Breast epithelium (tissue), 4 donors: ENCODE measurements around the gene PITX3. TPM values are rescaled to one million over a fixed set of nuclear protein-coding genes. Genes with fewer than 3 reads are reported as not detected.

Experiments
- DNase-seq, 2 donors: peaks; one replicate each; pipeline ENCODE4 v3.0.0-alpha.2; 2019; ENCODE audit warnings: low spot score in 2 of 2
- H3K27ac ChIP-seq, 2 donors: fragments of 200-600 bp; sonication (generic) in 1 of 2; one replicate each; pipeline ENCODE4 v1.5.1; 2016 to 2019; ENCODE audit warnings: mild to moderate bottlenecking in 1 of 2
- H3K27me3 ChIP-seq, 2 donors: fragments of 200-600 bp; sonication (generic) in 1 of 2; one replicate each; pipeline versions ENCODE4 v1.5.1 to v1.6.0; 2017 to 2019; ENCODE audit warnings: control low read depth in 1 of 2, mild to moderate bottlenecking in 1 of 2
- H3K36me3 ChIP-seq: fragments of 200-600 bp; one replicate; pipeline ENCODE4 v1.5.1; 2019
- H3K4me1 ChIP-seq, 2 donors: fragments of 200-600 bp; sonication (generic); one replicate each; pipeline ENCODE4 v1.5.1; 2016 to 2019; ENCODE audit warnings: control low read depth in 1 of 2
- H3K4me3 ChIP-seq, 3 donors: fragments of 200-600 bp; sonication (generic); 1 replicate in 2 of 3; 2 replicates in 1 of 3; pipeline ENCODE4 v1.5.1; 2016 to 2019; ENCODE audit warnings: mild to moderate bottlenecking in 3 of 3, moderate library complexity in 2 of 3
- H3K9me3 ChIP-seq, 2 donors: fragments of 200-600 bp; sonication (generic) in 1 of 2; one replicate each; pipeline ENCODE4 v1.5.1; 2016 to 2019; ENCODE audit warnings: control low read depth in 1 of 2
- POLR2A ChIP-seq: fragments of 450-650 bp; IDR thresholded peaks from one replicate; pipeline ENCODE4 v1.6.1; 2016; ENCODE audit warnings: antibody characterized with exemption, mild to moderate bottlenecking, moderate library complexity
- POLR2AphosphoS5 ChIP-seq, 3 donors: sonication (generic); formaldehyde crosslinking; IDR thresholded peaks; one replicate each; pipeline ENCODE4 v1.6.1; 2017; ENCODE audit warnings: antibody characterized with exemption in 3 of 3
- intact Hi-C: fragments of 100-400 bp; cut with DNase I; formaldehyde crosslinking; loops from one replicate; pipeline ENCODE4 v1.15.1; 2023; ENCODE audit warnings: low total_unique reads
- total RNA-seq, 3 donors: library from RNA; depleted of rRNA; stranded (reverse); fragments of >200 nt; gene quantifications; one replicate each; pipeline ENCODE4 v1.1.0, GENCODE V29; 2016
- TF ChIP-seq, protein P1 (sequence below), 3 donors: fragments of 450-650 bp; IDR thresholded peaks; one replicate each; pipeline ENCODE4 v1.5.1; 2016 to 2017; ENCODE audit warnings: antibody characterized with exemption in 3 of 3, mild to moderate bottlenecking in 3 of 3, moderate library complexity in 3 of 3

PITX3 gene
- total RNA-seq: not detected

DNA sequence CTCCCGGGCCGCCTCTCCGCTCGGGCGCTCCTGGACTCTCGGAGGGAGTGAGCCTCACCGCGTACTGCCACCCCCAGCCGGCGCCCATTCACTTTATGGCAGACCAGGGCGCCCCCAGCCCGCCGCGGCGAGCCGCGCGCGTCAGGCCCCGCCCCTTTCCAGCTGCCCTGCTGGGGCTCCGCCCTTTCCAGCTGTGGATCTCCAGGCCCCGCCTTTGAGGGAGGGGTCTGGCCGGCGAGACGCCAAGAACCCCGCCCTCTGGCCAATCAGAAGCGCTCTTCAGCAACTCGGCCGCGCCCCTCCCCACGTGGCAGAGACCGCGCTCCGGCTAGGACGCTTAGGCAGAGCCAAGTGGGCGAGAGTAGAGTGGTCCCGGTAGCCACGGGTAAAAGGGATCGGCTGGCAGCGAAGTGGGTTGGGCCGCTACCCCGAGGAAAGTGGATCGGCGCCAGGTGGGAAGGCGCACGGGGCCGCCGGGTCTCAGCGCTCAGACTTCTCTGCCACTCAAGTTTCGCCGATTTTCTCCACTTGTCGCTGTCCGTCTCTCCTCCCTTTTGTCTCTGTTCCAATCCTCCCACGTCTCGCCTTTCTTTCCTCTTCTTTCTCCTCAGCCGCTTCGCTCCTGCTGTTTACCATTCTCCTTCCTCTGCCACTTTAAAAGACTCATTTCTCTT is at the start of gene PITX3:
Gene PITX3, minus strand, starts transcription at position 69 of the 674 bp plus-strand sequence. CDS start 9,432 bp downstream, outside the sequence.
- H3K4me1 ChIP-seq: peaks cover 3 to 9% of the 10 kb centered on the region in 2 donors
- no peaks in the 10 kb centered on the region for H3K9me3 ChIP-seq
- H3K36me3 ChIP-seq: no peaks in the 10 kb centered on the region
- intact Hi-C loops: no loop called here
- peak within 1 kb of the TSS; percentile 57 to 79 (median 66) for H3K4me3 ChIP-seq
- H3K27me3 ChIP-seq: no peaks in the 10 kb centered on the region
- H3K27ac ChIP-seq: peak within 1 kb of the TSS in 1 of 2 donors; percentile 10
- TF ChIP-seq POLR2A (no peak), POLR2AphosphoS5 (IDR thresholded peaks at IDR 0.05) (peak in 2 of 3 donors; percentile 10 to 66)
- peak; percentile 80 to 87 for DNase-seq

GRCh38 chr10:102289840-102290239 is 48.5 kb upstream of the PITX3 start:
- Histone ChIP-seq H3K9me3 (no peaks in the 10 kb centered on the region), H3K36me3 (no peaks in the 10 kb centered on the region), H3K4me1 (no peaks in the 10 kb centered on the region), H3K27me3 (no peaks in the 10 kb centered on the region), H3K4me3 (no peak overlapping the region), H3K27ac (no peak overlapping the region)
- TF ChIP-seq, protein P1, sequence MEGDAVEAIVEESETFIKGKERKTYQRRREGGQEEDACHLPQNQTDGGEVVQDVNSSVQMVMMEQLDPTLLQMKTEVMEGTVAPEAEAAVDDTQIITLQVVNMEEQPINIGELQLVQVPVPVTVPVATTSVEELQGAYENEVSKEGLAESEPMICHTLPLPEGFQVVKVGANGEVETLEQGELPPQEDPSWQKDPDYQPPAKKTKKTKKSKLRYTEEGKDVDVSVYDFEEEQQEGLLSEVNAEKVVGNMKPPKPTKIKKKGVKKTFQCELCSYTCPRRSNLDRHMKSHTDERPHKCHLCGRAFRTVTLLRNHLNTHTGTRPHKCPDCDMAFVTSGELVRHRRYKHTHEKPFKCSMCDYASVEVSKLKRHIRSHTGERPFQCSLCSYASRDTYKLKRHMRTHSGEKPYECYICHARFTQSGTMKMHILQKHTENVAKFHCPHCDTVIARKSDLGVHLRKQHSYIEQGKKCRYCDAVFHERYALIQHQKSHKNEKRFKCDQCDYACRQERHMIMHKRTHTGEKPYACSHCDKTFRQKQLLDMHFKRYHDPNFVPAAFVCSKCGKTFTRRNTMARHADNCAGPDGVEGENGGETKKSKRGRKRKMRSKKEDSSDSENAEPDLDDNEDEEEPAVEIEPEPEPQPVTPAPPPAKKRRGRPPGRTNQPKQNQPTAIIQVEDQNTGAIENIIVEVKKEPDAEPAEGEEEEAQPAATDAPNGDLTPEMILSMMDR (IDR thresholded peaks at IDR 0.05): no peak
- TF ChIP-seq POLR2A (no peak), POLR2AphosphoS5 (IDR thresholded peaks at IDR 0.05) (no peak)
- intact Hi-C loops: no loop called here
- DNase-seq: no peak

GRCh38 chr10:102289356-102289755 is 48.0 kb upstream of the PITX3 start:
- no peaks in the 10 kb centered on the region for H3K27me3 ChIP-seq
- intact Hi-C loops: no loop called here
- H3K4me1 ChIP-seq: no peaks in the 10 kb centered on the region
- no peak overlapping the region for H3K4me3 ChIP-seq
- H3K36me3 ChIP-seq: no peaks in the 10 kb centered on the region
- TF ChIP-seq POLR2A: no peak
- TF ChIP-seq, protein P1 (IDR thresholded peaks at IDR 0.05): no peak
- no peak for TF ChIP-seq POLR2AphosphoS5 (IDR thresholded peaks at IDR 0.05)
- no peaks in the 10 kb centered on the region for H3K9me3 ChIP-seq
- no peak overlapping the region for H3K27ac ChIP-seq
- DNase-seq: no peak

DNA sequence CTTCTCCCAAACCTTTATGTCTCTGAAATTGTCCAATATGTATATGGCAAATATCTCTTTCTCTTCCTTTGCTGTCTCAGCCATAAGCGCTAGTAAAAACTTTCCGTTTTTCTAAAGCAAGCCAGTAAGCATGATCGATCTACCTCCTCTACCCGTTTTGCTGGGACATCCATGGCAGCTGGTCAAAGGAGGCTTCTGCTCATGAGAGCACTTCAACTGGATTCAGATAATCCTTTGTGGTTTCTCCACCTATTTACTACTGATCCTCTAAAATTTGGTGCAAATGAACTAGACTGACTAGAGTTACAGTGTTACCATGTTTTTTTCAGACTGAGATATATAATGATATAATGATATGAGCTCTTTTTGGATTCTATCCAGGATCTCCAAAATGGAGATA is 46.7 kb upstream of the PITX3 start:
- intact Hi-C loops: no loop called here

DNA sequence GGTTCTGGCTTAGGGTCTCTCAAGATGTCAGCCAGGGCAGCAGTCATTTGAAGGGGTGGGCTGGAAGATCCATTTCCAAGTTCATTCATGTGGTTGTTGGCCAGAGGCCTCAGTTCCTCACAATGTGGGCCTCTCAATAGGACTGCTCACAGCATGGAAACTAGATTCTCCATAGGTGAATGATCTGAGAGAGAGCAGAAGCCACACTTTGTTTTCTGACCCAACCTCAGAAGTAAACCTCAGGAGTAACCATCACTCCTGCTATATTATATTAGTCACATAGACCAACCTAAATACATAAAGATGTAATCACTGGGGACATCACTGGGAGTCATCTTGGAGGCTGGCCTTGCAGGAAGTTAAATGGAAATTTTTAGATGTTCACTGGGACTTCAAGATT is 46.2 kb upstream of the PITX3 start:
- H3K36me3 ChIP-seq: no peaks in the 10 kb centered on the region

More for the DNA sequence above, 46.7 kb upstream of the PITX3 start:
- H3K27ac ChIP-seq: no peak overlapping the region
- no peaks in the 10 kb centered on the region for H3K36me3 ChIP-seq
- H3K4me1 ChIP-seq: no peaks in the 10 kb centered on the region
- no peak for DNase-seq
- H3K4me3 ChIP-seq: no peak overlapping the region
- no peaks in the 10 kb centered on the region for H3K27me3 ChIP-seq
- TF ChIP-seq POLR2AphosphoS5 (IDR thresholded peaks at IDR 0.05) (no peak), POLR2A (no peak)
- TF ChIP-seq, protein P1 (IDR thresholded peaks at IDR 0.05): no peak
- H3K9me3 ChIP-seq: no peaks in the 10 kb centered on the region

More for the DNA sequence above, 46.2 kb upstream of the PITX3 start:
- intact Hi-C loops: no loop called here
- Histone ChIP-seq H3K27ac (no peak overlapping the region), H3K27me3 (no peaks in the 10 kb centered on the region), H3K9me3 (no peaks in the 10 kb centered on the region), H3K4me1 (no peaks in the 10 kb centered on the region), H3K4me3 (no peak overlapping the region)
- no peak for TF ChIP-seq POLR2A
- no peak for TF ChIP-seq POLR2AphosphoS5 (IDR thresholded peaks at IDR 0.05)
- TF ChIP-seq, protein P1 (IDR thresholded peaks at IDR 0.05): no peak
- DNase-seq: no peak
